Mammary epithelial cell (primary cell): Measurements from ENCODE around the gene GGNBP2.

ENCODE experiments used
- EZH2 ChIP-seq: IDR thresholded peaks from 2 replicates; pipeline ENCODE4 v1.6.1; 2012; ENCODE audit warnings: low read length, inconsistent platforms, borderline replicate concordance
- TF ChIP-seq, protein P1 (sequence below), 2 donors: IDR thresholded peaks in 1 of 2; conservative IDR thresholded peaks in 1 of 2; 2 replicates each; pipeline ENCODE4 v1.5.1; 2011 to 2012; ENCODE audit warnings: inconsistent platforms in 2 of 2, low read length in 2 of 2, mild to moderate bottlenecking in 2 of 2, control low read depth in 1 of 2, low read depth in 1 of 2; ENCODE audit not compliant: insufficient read depth in 1 of 2; ENCODE audit errors: extremely low read depth in 1 of 2

- TF ChIP-seq, protein P1, sequence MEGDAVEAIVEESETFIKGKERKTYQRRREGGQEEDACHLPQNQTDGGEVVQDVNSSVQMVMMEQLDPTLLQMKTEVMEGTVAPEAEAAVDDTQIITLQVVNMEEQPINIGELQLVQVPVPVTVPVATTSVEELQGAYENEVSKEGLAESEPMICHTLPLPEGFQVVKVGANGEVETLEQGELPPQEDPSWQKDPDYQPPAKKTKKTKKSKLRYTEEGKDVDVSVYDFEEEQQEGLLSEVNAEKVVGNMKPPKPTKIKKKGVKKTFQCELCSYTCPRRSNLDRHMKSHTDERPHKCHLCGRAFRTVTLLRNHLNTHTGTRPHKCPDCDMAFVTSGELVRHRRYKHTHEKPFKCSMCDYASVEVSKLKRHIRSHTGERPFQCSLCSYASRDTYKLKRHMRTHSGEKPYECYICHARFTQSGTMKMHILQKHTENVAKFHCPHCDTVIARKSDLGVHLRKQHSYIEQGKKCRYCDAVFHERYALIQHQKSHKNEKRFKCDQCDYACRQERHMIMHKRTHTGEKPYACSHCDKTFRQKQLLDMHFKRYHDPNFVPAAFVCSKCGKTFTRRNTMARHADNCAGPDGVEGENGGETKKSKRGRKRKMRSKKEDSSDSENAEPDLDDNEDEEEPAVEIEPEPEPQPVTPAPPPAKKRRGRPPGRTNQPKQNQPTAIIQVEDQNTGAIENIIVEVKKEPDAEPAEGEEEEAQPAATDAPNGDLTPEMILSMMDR (conservative IDR thresholded peaks at IDR 0.05 in 1 of 2, IDR thresholded peaks at IDR 0.05 in 1 of 2; ENCODE audit: extremely low read depth in 1 of 2, insufficient read depth in 1 of 2, low read depth in 1 of 2, low read length in 2 of 2) = no peak
- no peak for TF ChIP-seq EZH2
Observed at GRCh38 chr17:36501963-36502362, 42.8 kb upstream of the GGNBP2 start.
